ENCODE measurements around the gene FAM111A.
"Not testable (repeated sequence)": the region's sequence is repeated elsewhere in the genome, so short reads cannot be mapped to it uniquely, and the experiment has no call there.

FAM111A gene

DNA sequence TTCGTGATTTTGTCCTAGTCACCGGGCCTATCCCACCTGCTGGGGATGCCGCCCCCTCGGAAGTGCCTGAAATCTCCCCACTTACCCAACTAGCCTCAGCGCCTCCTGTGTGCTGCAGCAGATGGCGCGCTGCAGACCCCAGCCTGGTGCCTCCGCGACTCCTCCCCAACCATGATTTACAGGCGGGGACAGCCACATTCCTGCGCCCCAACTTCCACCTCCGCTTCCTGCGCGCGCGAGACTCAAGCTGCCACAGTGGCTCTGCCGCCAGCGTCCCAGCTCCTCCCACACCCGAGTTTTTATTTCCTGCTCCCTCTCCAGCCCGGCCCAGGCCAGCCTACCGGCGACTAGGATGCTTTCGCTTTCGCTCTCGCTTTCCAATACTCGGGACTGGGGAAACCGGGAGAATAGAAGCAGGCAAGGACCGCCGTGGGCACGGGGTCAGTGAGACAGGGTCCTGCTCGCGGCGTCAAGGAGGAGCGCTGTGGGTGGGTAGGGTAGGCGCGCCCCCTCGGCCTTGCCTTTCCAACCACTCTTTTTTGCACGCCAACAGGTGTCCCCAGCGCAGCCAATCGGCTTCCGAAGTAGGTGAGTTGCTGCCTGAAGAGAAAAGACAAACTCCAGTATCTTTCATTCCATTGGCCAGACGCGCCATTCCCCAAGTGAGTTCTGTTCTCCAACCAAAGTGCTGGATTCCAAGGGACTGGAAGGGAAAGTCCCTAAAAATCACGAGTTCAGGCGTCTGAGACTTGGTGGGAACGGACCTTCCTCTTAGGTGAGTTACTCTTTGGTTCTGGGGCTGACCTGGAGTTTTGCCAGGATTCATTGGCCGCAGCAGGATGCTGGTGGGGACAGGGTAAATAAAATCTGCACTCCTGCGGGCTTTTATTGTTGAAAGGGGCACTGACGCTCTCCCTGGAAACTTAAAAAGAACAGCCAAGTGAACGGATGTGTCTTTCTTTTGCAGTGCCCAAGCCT, at the start of gene FAM111A:
Gene FAM111A, plus strand, starts transcription at position 327 of the 978 bp plus-strand sequence. CDS start 6,017 bp downstream, outside the sequence.
- peak; percentile 50 for TF ChIP-seq CTCF (IDR thresholded peaks at IDR 0.05; ENCODE audit: low read depth, low read length)
- DNase-seq (ENCODE audit: extremely low read depth, low read depth): peak; percentile 72

DNA sequence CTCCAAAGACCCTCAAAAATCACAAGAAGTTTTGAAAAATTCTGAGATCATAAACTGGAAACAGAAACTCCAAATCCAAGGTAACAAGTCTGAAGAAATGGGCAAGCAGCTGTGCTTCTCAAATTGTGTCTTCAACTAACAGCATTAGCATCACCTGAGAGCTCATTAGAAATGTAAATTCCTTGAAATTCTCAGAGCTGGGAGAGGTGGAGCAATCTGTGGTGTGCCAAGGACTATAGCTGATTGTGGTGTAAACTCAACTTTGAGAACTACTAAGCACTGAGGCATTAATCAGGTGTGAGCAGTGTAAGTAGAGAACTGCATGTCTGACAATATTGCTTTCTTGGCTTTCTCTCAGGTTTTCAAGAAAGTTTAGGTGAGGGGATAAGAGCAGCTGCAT, 49.1 kb upstream of the FAM111A start:
- DNase-seq (ENCODE audit: extremely low read depth, low read depth): not testable (repeated sequence)

GRCh38 chr11:59095225-59095624, 47.4 kb upstream of the FAM111A start:
- not testable (repeated sequence) for DNase-seq (ENCODE audit: extremely low read depth, low read depth)

GRCh38 chr11:59095972-59096575, 46.6 kb upstream of the FAM111A start:
- not testable (repeated sequence) for DNase-seq (ENCODE audit: extremely low read depth, low read depth)

GRCh38 chr11:59097113-59097708, 45.4 kb upstream of the FAM111A start:
- DNase-seq (ENCODE audit: extremely low read depth, low read depth): peak; percentile 29
- peak; percentile 78 for TF ChIP-seq CTCF (IDR thresholded peaks at IDR 0.05; ENCODE audit: low read depth, low read length)

- DNase-seq (ENCODE audit: extremely low read depth, low read depth): not testable (repeated sequence)
Observed at GRCh38 chr11:59097938-59098337, 44.7 kb upstream of the FAM111A start.

DNA sequence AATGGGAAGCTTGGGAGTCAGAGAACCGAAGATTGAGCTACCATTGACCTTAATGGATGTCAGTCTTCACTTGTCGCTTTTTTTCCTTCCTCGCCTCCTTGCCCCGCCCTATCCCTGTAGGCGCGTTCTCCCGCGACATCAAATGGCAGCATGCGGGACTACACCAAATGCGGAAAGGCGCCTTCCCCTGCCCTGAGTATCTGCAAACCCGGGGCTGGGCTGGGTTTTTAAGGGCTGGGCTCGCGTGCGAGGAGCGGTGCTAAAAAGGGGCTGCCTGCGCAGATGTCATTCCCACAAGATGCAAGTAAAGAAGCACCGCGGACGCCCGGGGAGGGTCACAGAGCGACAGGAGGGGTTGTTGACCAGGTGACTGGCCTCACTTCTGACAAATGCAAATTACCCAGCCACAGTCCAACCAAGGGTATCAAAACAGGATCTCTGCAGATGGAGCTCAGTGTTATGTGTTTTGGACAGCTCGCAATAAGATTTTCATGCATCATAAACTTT, 40.3 kb upstream of the FAM111A start:
- no peak for DNase-seq (ENCODE audit: extremely low read depth, low read depth)
- TF ChIP-seq CTCF (IDR thresholded peaks at IDR 0.05; ENCODE audit: low read depth, low read length): peak; percentile 43

- peak; percentile 50 for DNase-seq (ENCODE audit: extremely low read depth, low read depth)
- TF ChIP-seq CTCF (IDR thresholded peaks at IDR 0.05; ENCODE audit: low read depth, low read length): peak; percentile 22
Observed at GRCh38 chr11:59106363-59107336, 36.0 kb upstream of the FAM111A start, which contains the start of gene FAM111B. Gene FAM111B, plus strand, starts transcription at chr11:59107237. Its CDS starts 2,389 bp downstream, at chr11:59109626.

DNA sequence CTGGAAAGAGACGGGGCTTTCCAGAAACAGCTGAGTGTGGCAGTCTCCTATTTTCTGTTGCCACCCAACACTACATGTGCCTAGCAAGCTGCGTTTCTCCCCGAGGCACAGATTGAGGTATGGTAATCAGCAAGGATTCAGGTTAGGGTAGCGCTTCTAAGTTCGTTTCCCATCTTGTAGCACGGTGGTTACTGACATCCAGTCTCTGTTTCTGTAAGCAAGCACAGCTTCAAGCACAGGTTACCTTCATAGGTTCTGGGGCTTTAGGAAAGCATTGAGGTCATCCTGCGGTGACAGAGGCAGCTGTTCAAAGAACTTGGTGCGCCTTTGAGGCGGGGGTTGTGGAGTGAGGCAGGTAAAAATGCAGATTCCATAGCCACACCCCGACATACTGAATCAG, 34.9 kb upstream of the FAM111A start:
- not testable (repeated sequence) for DNase-seq (ENCODE audit: extremely low read depth, low read depth)

Data from AG09319 (cell line).